GM12875 (cell line): Measurements from ENCODE around the gene NFAT5.
"Not testable (repeated sequence)": the region's sequence is repeated elsewhere in the genome, so short reads cannot be mapped to it uniquely, and the experiment has no call there.

ENCODE experiments used
- H3K4me3 ChIP-seq: one replicate; pipeline ENCODE4 v1.5.1; 2011; ENCODE audit warnings: low read depth, low read length, control low read depth
- TF ChIP-seq, protein P1 (sequence below): IDR thresholded peaks from 2 replicates; pipeline ENCODE4 v1.5.1; 2011; ENCODE audit warnings: low read depth, mild to moderate bottlenecking, control low read depth, inconsistent platforms, low read length, moderate library complexity, borderline replicate concordance; ENCODE audit not compliant: insufficient read depth

The NFAT5 gene

GRCh38 chr16:69632828-69633227 lies 67.1 kb downstream of the NFAT5 start:
- H3K4me3 ChIP-seq, result no peak overlapping the region
- TF ChIP-seq, protein P1, sequence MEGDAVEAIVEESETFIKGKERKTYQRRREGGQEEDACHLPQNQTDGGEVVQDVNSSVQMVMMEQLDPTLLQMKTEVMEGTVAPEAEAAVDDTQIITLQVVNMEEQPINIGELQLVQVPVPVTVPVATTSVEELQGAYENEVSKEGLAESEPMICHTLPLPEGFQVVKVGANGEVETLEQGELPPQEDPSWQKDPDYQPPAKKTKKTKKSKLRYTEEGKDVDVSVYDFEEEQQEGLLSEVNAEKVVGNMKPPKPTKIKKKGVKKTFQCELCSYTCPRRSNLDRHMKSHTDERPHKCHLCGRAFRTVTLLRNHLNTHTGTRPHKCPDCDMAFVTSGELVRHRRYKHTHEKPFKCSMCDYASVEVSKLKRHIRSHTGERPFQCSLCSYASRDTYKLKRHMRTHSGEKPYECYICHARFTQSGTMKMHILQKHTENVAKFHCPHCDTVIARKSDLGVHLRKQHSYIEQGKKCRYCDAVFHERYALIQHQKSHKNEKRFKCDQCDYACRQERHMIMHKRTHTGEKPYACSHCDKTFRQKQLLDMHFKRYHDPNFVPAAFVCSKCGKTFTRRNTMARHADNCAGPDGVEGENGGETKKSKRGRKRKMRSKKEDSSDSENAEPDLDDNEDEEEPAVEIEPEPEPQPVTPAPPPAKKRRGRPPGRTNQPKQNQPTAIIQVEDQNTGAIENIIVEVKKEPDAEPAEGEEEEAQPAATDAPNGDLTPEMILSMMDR, result no peak

DNA sequence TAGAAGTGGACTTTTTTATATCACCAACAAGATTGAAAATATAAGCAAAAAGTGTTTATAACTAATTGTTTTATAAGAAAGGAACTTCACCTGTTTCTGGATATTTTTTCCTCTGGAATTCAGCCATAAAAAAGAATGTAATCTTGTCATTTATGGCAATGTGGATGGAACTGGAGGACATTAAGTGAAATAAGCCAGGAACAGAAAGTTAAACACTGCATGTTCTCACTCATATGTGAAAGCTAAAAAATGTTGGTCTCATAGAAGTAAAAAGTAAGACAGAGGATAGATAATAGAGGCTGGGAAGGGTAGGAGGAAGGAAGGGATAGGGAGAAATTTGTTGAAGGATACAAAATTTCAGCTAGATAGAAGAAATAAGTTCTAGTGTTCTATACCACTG lies 67.6 kb downstream of the NFAT5 start:
- H3K4me3 ChIP-seq, result no peak overlapping the region
- TF ChIP-seq, protein P1, result no peak

DNA sequence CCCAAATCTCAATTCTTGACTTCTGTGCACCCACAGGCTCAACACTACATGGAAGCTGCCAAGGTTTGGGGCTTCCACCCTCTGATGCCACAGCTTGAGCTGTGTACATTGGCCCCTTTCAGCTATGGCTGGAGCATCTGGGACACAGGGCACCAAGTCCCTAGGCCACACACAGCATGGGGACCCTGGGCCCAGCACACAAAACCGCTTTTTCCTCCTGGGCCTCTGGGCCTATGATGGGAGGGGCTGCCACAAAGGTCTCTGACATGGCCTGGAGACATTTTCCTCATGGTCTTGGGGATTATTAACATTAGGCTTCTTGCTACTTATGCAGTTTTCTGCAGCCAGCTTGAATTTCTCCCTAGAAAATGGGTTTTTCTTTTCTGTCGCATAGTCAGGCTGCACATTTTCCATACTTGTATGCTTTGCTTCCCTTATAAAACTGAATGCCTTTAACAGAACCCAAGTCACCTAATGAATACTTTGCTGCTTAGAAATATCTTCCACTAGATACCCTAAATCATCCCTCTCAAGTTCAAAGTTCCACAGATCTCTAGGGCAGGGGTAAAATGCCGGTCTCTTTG lies 70.9 kb downstream of the NFAT5 start:
- H3K4me3 ChIP-seq, result not testable (repeated sequence)

DNA sequence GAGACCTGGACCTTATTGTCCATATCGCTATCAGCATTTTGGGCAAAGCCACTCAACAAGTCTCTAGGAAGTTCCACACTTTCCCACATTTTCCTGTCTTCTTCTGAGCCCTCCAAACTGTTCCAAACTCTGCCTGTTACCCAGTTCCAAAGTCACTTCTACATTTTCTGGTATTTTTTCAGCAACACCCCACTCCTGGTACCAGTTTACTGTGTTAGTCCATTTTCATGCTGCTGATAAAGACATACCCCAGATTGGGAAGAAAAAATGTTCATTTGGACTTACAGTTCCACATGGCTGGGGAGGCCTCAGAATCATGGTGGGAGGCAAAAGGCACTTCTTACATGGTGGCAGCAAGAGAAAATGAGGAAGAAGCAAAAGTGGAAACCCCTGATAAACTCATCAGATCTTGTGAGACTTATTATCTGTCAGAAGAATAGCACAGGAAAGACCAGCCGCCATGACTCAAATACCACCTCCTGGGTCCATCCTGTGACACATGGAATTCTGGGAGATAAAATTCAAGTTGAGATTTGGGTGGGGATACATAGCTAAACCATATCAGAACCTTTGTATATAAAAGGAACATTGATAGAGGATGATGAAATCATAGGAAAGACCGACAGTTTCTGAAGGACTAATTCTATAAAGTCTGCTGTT lies 71.6 kb downstream of the NFAT5 start:
- H3K4me3 ChIP-seq, result not testable (repeated sequence)

DNA sequence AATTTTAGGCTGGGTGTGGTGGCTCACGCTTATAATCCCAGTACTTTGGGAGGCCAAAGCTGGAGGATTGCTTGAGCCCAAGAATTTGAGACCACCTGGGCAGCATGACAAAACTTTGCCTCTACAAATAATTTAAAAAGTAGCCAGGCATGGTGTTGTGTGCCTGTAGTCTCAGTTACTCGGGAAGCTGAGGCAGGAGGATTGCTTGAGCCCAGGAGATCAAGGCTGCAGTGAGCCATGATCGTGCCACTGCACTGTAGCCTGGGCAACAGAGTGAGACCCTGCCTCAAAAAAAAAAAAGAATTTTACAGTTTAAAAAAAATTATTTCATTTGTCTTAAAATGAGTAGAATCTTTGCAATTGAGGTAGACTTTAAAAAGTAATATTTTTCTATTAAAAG lies 78.2 kb downstream of the NFAT5 start:
- not testable (repeated sequence) for H3K4me3 ChIP-seq

DNA sequence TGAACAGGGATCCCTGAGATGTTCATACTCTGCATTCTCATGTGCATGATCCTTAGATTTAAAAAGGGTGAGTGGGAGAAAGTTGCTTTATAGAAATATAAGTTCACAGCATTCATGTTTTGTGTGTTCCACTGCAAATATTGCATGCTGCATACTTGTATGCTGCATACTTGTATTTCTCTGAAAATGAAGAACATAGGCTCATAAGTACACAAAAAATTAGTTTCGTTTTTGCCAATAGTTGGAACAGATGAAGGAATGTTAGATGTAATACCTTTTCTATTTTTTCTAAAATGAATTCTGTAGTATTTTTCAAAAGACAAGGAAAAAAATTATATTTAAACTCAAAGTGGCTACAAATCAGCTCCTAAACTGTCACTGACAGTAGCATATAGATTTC lies 79.0 kb downstream of the NFAT5 start:
- TF ChIP-seq, protein P1, result no peak
- no peak overlapping the region for H3K4me3 ChIP-seq

DNA sequence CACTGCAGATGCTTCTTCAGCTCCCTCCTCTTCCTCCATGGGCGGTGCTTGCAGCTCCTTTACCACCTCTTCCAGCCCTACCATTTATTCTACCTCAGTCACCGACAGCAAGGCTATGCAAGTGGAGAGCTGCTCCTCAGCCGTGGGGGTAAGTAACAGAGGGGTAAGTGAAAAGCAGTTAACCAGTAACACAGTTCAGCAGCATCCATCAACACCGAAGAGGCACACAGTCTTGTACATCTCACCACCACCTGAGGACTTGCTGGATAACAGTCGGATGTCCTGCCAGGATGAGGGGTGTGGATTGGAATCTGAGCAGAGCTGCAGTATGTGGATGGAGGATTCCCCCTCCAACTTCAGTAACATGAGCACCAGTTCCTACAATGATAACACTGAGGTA lies 81.3 kb downstream of the NFAT5 start:
- no peak overlapping the region for H3K4me3 ChIP-seq
- TF ChIP-seq, protein P1, result no peak

GRCh38 chr16:69651217-69651616 lies 85.5 kb downstream of the NFAT5 start:
- TF ChIP-seq, protein P1, result no peak
- H3K4me3 ChIP-seq, result no peak overlapping the region
